Activated CD4-positive, alpha-beta T cell treated with anti-CD3 and anti-CD28 coated beads for 24 hours (primary cell): ENCODE measurements around the gene KDM6A.
A peak's percentile ranks its signal among the peaks of the same experiment; 100 is the strongest.
"Not testable (repeated sequence)": the region's sequence is repeated elsewhere in the genome, so short reads cannot be mapped to it uniquely, and the experiment has no call there.

Experiments
- DNase-seq, 2 donors: peaks; one replicate each; pipeline ENCODE4 v3.0.0-alpha.2; 2020; ENCODE audit warnings: low read depth in 2 of 2

Gene KDM6A

GRCh38 chrX:44872821-44873414 is at the start of gene KDM6A:
TSS of gene KDM6A (plus strand) at chrX:44873188. CDS start at chrX:44873552, 364 bp downstream.
- DNase-seq = peak; percentile 88 to 100

GRCh38 chrX:44823193-44823592 is 49.8 kb upstream of the KDM6A start:
- DNase-seq = not testable (repeated sequence)

DNA sequence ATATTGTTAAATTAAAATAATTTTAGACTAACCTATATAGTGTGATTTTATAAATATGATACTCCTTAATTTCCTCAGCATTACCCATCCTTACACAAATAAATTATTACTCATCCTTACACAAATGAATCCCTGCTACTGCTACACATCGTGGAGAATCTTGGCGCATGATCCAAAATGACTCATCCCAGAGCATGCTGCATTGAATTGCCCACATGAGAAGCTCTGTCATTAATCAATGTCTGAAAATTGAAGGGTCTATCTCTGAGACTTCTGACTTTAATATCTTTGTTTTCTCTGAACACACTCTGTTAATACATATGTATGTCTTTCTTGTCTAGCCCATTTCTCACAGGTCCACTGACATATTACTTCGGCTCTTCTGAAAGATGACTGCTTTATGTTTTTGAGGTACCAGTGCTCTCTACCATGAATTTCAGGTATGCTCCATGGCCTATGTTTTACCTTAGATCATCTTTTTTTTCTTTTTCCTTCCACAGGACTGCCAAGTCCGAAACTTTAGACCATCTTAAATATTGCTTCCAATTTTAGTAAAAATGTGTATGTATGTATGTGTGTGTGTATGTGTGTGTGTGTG is 44.9 kb upstream of the KDM6A start:
- DNase-seq = no peak

DNA sequence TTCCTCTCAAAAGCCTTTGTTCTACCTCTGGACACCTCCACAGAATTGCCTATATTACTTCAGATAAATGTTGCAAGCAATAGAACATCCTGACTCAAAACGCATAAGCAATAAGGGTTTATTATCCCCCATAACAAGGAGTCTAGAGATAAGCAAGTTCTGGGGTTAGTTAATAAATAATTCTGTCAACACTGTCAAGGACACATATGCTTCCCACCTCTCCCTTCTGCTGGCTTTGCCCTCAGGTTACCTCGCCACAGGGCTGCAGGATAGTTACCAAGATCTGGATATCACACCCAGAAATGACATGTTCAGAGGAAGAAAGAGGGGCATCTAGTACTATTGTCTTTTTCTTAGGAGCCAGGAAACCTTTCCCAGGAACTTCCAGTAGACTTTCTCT is 43.2 kb upstream of the KDM6A start:
- DNase-seq = no peak

DNA sequence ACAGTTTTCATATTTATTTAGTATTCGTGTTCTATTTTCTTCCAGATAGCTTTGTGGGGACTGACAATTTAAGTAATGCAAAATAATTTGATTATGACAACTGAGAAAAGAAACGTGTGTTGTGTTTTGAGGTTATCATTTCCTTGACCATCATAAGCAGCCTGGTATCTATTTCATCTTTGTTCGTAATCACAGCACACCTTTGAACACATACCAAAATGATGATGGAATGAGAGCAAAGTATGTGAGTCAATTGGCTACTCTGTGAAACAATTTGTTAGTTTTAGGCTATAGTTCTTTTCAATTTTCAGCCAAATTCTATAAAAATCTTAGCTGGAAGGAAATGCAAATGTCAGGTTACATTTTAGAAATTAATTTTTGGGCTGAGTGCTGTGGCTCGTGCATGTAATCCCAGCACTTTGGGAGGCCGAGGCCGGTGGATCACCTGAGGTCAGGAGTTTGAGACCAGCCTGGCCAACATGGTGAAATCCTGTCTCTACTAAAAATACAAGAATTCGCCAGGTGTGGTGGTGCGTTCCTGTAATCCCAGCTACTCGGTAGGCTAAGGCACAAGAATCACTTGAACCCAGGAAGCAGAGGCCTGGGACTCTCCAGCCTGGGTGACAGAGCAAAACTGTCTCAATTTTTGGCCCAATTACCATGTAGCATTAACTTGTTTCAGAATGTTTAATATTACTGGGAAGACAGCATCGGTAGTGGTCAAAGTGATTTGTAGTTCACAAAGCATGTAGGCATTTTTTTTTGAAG is 30.3 kb upstream of the KDM6A start:
- no peak for DNase-seq

DNA sequence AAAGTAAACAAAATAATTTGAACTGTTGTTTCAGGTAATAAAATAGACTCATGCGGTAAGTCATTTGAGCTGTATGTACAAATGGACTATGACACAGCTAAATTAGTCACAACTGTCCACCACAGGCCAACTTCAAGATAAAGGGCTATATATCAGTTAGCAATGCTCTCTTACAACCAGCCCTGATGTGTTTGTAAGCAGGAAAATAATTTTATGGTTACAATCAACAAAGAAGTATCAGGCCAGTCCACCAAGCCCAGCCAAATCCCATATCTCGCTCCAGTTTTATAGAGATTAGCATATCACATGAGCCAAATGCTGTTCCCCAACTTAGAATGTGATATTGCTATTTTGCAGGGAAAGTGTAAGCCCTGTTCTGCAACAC is 29.7 kb upstream of the KDM6A start:
- no peak for DNase-seq

DNA sequence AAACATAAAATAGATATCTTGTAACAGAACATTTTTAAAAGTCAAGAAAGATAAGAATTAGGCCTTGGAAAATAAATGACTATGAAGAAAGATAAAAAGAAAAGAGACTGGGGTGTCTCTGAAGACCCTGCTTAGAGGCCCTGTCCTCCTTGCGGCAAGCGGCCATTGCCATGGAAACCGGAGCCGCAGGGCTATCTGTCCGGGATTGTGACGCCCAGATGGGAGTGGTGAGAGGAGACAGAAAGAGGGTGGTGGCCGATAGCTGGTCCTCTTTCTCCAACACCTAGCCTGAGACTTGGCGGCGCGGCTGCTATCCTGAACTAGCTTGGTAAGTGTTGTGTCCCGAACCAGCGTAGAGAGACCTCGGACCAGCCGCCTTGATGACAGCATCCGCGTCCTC is 29.2 kb upstream of the KDM6A start, which contains the start of gene DUSP21:
TSS of gene DUSP21 (plus strand) at position 269 of the 400 bp plus-strand sequence. CDS start at position 381, 112 bp downstream.
- no peak for DNase-seq

DNA sequence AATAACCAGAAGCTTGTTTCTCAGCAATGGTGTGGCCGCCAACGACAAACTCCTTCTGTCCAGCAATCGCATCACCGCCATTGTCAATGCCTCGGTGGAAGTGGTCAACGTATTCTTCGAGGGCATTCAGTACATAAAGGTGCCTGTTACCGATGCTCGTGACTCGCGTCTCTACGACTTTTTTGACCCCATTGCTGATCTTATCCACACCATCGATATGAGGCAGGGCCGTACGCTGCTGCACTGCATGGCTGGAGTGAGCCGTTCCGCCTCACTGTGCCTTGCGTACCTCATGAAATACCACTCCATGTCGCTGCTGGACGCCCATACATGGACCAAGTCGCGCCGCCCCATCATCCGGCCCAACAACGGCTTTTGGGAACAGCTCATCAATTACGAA is 28.8 kb upstream of the KDM6A start:
- DNase-seq = no peak

GRCh38 chrX:44850891-44851290 is 22.1 kb upstream of the KDM6A start:
- not testable (repeated sequence) for DNase-seq

DNA sequence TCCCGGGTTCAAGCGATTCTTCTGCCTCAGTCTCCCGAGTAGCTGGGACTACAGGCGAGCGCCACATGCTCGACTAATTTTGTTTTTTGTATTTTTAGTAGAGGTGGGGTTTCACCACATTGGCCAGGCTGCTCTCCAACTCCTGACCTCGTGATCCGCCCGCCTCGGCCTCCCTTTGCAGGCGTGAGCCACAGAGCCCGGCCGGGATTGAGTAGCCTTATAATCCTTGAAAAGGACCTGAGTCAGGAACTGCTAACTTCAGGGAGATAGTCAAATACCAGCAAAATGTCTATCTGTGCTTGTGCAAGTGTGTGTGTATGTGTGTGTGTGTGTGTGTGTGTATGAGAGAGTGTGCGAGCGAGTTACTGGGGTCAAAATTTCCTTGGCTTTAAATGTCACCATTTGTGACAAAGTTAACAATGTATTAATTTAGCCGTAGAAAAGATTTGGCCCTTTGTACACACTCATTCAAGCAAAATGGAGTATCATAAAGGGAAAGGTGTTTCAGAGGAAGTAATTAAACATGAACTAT is 1.8 kb upstream of the KDM6A start:
- no peak for DNase-seq

- DNase-seq = no peak
Observed at GRCh38 chrX:44871931-44872820, 812 bp upstream of the KDM6A start.

- peak; percentile 16 to 29 for DNase-seq
Observed at GRCh38 chrX:44873415-44874276, 658 bp downstream of the KDM6A start.

GRCh38 chrX:44874420-44875184 is 1.6 kb downstream of the KDM6A start:
- peak in 1 of 2 donors; percentile 34 for DNase-seq

GRCh38 chrX:44875185-44875489 is 2.1 kb downstream of the KDM6A start:
- no peak for DNase-seq

DNA sequence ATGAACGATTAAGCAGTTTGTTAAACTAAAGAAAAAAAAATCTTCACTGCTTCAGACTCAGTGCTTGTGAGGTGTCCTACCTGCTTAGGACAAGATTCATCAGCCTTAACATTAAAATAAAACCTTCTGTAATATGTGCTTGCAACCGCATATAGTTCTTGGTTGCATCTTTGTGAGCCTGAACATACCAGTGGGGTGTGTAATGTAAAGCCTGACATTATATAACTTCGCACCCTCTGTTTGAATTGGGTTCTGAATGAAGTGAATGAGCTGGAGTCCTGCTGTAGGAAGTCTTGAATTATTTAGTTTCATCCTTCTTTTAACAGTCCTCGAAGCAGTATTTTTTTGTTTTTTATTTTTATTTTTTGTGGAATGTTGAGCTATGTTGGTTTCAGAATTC is 3.1 kb downstream of the KDM6A start:
- no peak for DNase-seq

DNA sequence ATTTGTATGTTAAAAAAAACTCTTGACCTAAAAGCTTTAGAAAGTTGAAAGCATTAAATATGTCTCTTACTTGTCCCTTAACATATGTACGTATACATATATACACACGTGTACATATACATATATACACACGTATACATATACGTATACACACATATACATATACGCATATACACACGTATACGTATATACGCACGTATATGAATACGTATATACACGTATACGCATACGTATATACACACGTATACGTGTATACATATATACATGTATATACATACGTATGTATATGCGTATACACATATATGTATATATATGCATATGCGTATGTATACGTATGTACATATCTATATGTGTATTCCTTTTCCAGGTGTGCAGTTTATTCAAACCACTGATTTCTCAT is 3.8 kb downstream of the KDM6A start:
- no peak for DNase-seq

DNA sequence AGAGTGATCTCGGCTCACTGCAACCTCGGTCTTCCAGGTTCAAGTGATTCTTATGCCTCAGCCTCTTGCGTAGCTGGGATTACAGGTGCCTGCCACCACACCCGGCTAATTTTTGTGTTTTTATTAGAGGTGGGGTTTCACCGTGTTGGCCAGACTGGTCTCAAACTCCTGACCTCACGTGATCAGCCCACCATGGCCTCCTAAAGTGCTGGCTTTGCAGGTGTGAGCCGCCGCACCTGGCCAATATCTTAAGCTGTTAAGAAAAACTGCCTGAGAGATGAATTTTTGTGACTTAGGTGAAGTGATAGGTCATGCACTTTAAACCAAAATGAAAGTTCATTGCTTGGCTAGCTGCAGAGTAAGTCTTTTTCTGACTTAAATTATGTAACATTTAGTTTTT is 5.8 kb downstream of the KDM6A start:
- no peak for DNase-seq

DNA sequence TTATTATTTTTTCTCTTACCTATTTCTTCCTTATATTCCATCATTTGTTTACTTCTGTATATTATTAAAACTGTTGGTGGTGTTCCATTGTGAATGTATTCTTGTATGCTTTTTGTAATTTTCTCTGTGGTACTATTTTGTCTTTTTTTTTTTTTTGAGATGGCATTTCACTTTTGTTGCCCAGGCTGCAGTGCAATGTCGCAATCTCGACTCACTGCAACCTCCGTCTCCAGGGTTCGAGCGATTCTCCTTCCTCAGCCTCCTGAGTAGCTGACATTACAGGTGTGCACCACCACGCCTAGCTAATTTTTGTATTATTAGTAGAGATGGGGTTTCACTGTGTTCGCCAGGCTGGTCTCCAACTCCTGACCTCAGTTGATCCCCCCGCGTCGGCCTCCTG is 8.6 kb downstream of the KDM6A start:
- DNase-seq = no peak

GRCh38 chrX:44882635-44883034 is 9.6 kb downstream of the KDM6A start:
- DNase-seq = no peak

GRCh38 chrX:44884944-44885343 is 12.0 kb downstream of the KDM6A start:
- no peak for DNase-seq
